MM.1S (cell line): ENCODE measurements around the gene CCND1.
A peak's percentile ranks its signal among the peaks of the same experiment; 100 is the strongest.

Experiments used
- DNase-seq: peaks from one replicate; pipeline ENCODE4 v3.0.0-alpha.2; 2015
- H2AFZ ChIP-seq: fragments of 300-600 bp; sonication (generic); 2 replicates; pipeline ENCODE4 v1.6.0; 2016; ENCODE audit warnings: antibody characterized with exemption, low read length
- H3F3A ChIP-seq: fragments of 300-600 bp; sonication (generic); 2 replicates; pipeline ENCODE4 v1.6.1; 2016; ENCODE audit warnings: mild to moderate bottlenecking, antibody characterized with exemption, low read length, moderate library complexity, mixed read lengths; ENCODE audit not compliant: insufficient read depth
- H3K27ac ChIP-seq: fragments of 300-600 bp; sonication (generic); 2 replicates; pipeline ENCODE4 v1.5.1; 2016; ENCODE audit warnings: mild to moderate bottlenecking, low read length
- H3K27me3 ChIP-seq: fragments of 300-600 bp; sonication (generic); replicated peaks from 2 replicates; pipeline ENCODE4 v1.6.0; 2016; ENCODE audit warnings: low read length; ENCODE audit not compliant: insufficient read depth
- H3K36me3 ChIP-seq: fragments of 300-600 bp; sonication (generic); replicated peaks from 2 replicates; pipeline ENCODE4 v1.6.1; 2016; ENCODE audit warnings: mild to moderate bottlenecking, low read length, mixed read lengths; ENCODE audit not compliant: insufficient read depth
- H3K4me1 ChIP-seq: fragments of 300-600 bp; sonication (generic); 2 replicates; pipeline ENCODE4 v1.6.1; 2016; ENCODE audit warnings: low read length, mixed read lengths
- H3K4me2 ChIP-seq: fragments of 300-600 bp; sonication (generic); 2 replicates; pipeline ENCODE4 v1.6.0; 2016; ENCODE audit warnings: low read depth, low read length
- H3K4me3 ChIP-seq: fragments of 300-600 bp; sonication (generic); 2 replicates; pipeline ENCODE4 v1.5.1; 2016; ENCODE audit warnings: low read length, mixed read lengths
- H3K79me2 ChIP-seq: fragments of 300-600 bp; sonication (generic); 2 replicates; pipeline ENCODE4 v1.6.1; 2016; ENCODE audit warnings: mixed run types, low read length, mixed read lengths
- H3K9ac ChIP-seq: fragments of 300-600 bp; sonication (generic); 2 replicates; pipeline ENCODE4 v1.6.1; 2016; ENCODE audit warnings: low read length, mixed read lengths
- H3K9me2 ChIP-seq: fragments of 300-600 bp; sonication (generic); replicated peaks from 2 replicates; pipeline ENCODE4 v1.6.1; 2016; ENCODE audit warnings: mild to moderate bottlenecking, low read length, mixed read lengths; ENCODE audit not compliant: insufficient read depth
- H3K9me3 ChIP-seq: fragments of 300-600 bp; sonication (generic); replicated peaks from 2 replicates; pipeline ENCODE4 v1.6.1; 2016; ENCODE audit warnings: mild to moderate bottlenecking, low read length, mixed read lengths; ENCODE audit not compliant: insufficient read depth
- H4K20me1 ChIP-seq: fragments of 300-600 bp; sonication (generic); 2 replicates; pipeline ENCODE4 v1.6.1; 2016; ENCODE audit warnings: mild to moderate bottlenecking, low read length, moderate library complexity, mixed read lengths; ENCODE audit not compliant: insufficient read depth
- EZH2 ChIP-seq: fragments of 300-600 bp; sonication (generic); optimal IDR thresholded peaks from 2 replicates; pipeline ENCODE3; 2017; ENCODE audit warnings: low read depth, mild to moderate bottlenecking, antibody characterized with exemption, low read length, mixed read lengths
- EZH2phosphoT487 ChIP-seq: fragments of 300-600 bp; sonication (generic); IDR thresholded peaks from 2 replicates; pipeline ENCODE4 v1.6.1; 2018; ENCODE audit warnings: antibody characterized with exemption, low read length
- TF ChIP-seq, protein P1 (sequence below): fragments of 300-600 bp; sonication (generic); IDR thresholded peaks from 2 replicates; pipeline ENCODE4 v1.5.1; 2016; ENCODE audit warnings: antibody characterized with exemption, low read length, mixed read lengths

The CCND1 gene

DNA sequence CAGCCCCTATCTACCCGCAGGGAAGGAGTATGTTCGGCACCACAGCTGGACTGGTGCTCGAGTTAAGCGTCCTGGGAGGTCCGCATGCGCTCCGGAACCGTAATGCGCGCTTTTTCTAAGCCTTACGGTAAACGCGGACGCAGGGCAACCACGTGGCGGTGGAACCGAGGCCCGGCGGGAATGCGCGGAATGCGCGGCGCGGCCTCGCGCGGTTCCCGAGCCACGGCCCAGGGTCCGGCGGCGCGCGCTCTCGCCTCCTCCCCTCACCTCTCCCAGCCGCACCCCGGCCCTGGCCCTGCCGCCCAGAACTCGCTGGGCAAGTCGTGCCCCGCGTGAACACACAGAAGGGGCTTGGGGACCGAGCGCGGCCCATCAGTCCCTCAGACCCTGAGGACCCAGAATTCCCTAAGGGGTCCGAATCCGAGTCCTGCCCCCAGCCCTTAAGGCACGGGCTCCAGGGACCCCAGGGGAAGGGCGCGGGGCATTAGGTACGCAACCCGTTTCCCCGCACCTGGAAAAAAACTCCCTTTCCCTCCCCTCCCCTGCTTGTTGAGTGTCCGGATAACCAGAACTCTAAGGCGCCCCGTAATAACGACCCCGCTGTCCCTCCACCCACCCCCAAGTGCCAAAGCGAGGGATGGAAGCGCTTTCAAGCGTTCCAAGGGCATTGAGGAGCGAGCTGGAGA lies 4.3 kb upstream of the CCND1 start:
- H3K36me3 ChIP-seq, result no peaks in the 10 kb centered on the region
- H3K4me3 ChIP-seq, result peak overlapping the region; percentile 26
- TF ChIP-seq EZH2, result no peak
- no peak for TF ChIP-seq EZH2phosphoT487
- TF ChIP-seq, protein P1, sequence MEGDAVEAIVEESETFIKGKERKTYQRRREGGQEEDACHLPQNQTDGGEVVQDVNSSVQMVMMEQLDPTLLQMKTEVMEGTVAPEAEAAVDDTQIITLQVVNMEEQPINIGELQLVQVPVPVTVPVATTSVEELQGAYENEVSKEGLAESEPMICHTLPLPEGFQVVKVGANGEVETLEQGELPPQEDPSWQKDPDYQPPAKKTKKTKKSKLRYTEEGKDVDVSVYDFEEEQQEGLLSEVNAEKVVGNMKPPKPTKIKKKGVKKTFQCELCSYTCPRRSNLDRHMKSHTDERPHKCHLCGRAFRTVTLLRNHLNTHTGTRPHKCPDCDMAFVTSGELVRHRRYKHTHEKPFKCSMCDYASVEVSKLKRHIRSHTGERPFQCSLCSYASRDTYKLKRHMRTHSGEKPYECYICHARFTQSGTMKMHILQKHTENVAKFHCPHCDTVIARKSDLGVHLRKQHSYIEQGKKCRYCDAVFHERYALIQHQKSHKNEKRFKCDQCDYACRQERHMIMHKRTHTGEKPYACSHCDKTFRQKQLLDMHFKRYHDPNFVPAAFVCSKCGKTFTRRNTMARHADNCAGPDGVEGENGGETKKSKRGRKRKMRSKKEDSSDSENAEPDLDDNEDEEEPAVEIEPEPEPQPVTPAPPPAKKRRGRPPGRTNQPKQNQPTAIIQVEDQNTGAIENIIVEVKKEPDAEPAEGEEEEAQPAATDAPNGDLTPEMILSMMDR, result no peak
- H3K4me1 ChIP-seq, result peaks cover 27% of the 10 kb centered on the region
- H3K27ac ChIP-seq, result no peak overlapping the region
- peaks cover 59% of the 10 kb centered on the region for H3K27me3 ChIP-seq
- H3K9ac ChIP-seq, result no peak overlapping the region
- peaks cover 15% of the 10 kb centered on the region; the same call in 1 of the 2 replicates for H3F3A ChIP-seq
- H2AFZ ChIP-seq, result no peak overlapping the region
- no peaks in the 10 kb centered on the region for H3K9me2 ChIP-seq
- H3K79me2 ChIP-seq, result 0 out of 2 replicates have a peak, but pooled peaks cover 2% of the 10 kb centered on the region
- peak; percentile 39 for DNase-seq
- peak overlapping the region; percentile 98 for H3K4me2 ChIP-seq
- no peaks in the 10 kb centered on the region for H3K9me3 ChIP-seq
- no peaks in the 10 kb centered on the region for H4K20me1 ChIP-seq

DNA sequence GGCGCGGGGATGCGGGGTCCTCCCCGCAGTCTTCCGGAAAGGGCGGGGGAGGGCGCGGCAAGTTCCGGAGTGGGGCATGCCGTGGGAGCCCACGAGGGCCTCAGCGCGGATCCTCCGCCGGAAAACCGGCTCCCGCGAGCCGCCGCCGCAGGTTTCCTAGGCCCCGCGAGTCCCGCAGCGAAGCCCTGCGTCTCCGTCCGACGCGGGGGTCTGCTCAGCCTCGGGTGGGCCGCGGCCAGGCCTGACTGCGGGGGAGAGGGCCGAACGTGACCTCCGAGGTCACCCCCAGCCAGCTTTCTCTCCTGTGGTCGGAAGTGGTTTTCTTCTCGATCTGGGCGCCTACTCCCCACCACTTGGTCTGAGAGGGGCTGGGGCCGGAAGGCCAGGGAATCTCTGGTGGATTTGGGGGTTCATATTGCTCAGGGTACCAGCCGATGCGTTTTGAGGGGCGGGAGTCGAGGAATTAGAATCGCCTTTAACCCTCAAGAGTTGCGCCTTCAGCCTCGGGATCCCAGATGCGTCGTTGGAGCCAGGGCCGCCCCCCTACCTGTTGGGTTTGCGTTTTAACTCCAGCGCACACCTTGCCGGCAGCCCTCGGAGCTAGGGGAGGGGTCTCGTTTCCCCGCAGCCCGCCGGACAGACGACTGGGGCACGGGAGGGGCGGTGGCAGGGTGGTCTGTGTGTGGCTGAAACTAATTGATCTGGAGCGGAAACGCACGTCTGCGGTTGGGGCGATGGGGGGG lies 3.6 kb upstream of the CCND1 start:
- Histone ChIP-seq H3K4me3 (no peak overlapping the region), H3K9me2 (no peaks in the 10 kb centered on the region), H3K27ac (no peak overlapping the region), H3K27me3 (peaks cover 59% of the 10 kb centered on the region), H3K79me2 (0 out of 2 replicates have a peak, but pooled peaks cover 3% of the 10 kb centered on the region), H3K9ac (no peak overlapping the region), H4K20me1 (no peaks in the 10 kb centered on the region), H3F3A (peaks cover 15% of the 10 kb centered on the region; the same call in 1 of the 2 replicates), H3K4me1 (peaks cover 27% of the 10 kb centered on the region), H3K4me2 (peak overlapping the region; percentile 98; the same call in 1 of the 2 replicates), H2AFZ (no peak overlapping the region), H3K9me3 (no peaks in the 10 kb centered on the region), H3K36me3 (no peaks in the 10 kb centered on the region)
- DNase-seq, result no peak
- TF ChIP-seq, protein P1, result no peak
- TF ChIP-seq EZH2, result no peak
- TF ChIP-seq EZH2phosphoT487, result no peak

DNA sequence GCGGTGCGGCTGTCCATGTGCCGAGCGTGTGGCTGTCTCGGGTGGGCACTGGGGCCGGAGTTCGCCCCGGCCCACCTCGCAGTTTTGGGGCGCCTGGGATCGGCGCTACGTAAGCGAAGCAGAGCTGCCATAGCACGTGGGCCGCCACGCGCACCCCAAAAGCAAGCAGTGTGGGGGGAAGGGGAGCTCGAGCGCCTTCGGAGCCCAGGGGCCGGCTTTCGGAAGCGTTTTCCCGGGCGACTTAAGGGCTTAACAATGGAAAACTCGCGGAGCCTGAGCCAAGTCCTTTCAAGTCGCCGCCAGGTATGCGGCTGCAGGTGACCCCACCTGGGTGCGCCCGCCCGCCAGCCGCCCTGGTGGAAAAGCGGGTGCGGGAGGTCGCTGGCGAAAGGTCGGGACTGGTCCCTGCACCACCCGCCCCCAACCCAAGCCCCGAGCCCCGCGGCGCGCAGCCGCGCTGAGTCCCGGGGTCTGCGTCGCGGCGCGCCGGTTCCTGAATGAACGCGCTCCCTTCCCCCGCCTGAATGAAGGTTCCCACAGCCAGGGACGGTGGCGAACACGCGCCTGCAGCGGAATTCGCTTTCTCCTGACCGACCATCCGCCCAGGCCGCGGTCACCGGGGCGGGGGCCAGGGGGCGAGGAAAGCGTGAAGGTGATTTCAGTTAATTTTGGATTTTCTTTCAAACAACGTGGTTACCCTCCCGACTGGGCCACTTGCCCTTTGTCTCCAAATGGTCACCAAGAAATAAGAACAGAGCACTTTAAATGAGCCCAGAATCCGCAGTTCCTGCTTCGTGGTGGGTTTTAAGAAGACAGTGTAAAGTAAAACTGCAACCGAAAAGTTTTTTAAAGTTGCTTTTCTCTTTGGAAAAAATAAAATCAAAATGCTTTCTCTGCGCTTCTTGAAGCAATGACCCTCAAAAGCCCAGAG lies 2.8 kb upstream of the CCND1 start:
- TF ChIP-seq EZH2phosphoT487, result no peak
- peak; percentile 70 for TF ChIP-seq EZH2
- Histone ChIP-seq H3K27me3 (peaks cover 59% of the 10 kb centered on the region), H3K36me3 (no peaks in the 10 kb centered on the region), H3K79me2 (0 out of 2 replicates have a peak, but pooled peaks cover 3% of the 10 kb centered on the region), H3K9me3 (no peaks in the 10 kb centered on the region), H3K9me2 (no peaks in the 10 kb centered on the region), H3K9ac (no peak overlapping the region; the same call in 1 of the 2 replicates), H2AFZ (peak overlapping the region; percentile 45), H3K4me3 (peak overlapping the region; percentile 52), H3K4me2 (peak overlapping the region; percentile 98), H4K20me1 (no peaks in the 10 kb centered on the region), H3K27ac (no peak overlapping the region), H3F3A (peaks cover 15% of the 10 kb centered on the region; the same call in 1 of the 2 replicates), H3K4me1 (peaks cover 27% of the 10 kb centered on the region)
- DNase-seq, result no peak
